Transverse colon (tissue), 3 donors: ENCODE results near the gene DYNLRB2.

Experiments
- POLR2A ChIP-seq: fragments of 450-650 bp; IDR thresholded peaks from one replicate; pipeline ENCODE4 v1.6.1; 2016; ENCODE audit warnings: antibody characterized with exemption, mild to moderate bottlenecking, moderate library complexity
- TF ChIP-seq, protein P1 (sequence below), 5 experiments: fragments of 200-600 bp in 3 of 5; fragments of 450-650 bp in 2 of 5; sonication (generic) in 3 of 5; IDR thresholded peaks; 1 replicate in 2 of 5; 2 replicates in 3 of 5; pipeline ENCODE4 v1.5.1; 2016 to 2017; ENCODE audit warnings: antibody characterized with exemption in 5 of 5, inconsistent platforms in 3 of 5, mild to moderate bottlenecking in 2 of 5, moderate library complexity in 1 of 5

DNA sequence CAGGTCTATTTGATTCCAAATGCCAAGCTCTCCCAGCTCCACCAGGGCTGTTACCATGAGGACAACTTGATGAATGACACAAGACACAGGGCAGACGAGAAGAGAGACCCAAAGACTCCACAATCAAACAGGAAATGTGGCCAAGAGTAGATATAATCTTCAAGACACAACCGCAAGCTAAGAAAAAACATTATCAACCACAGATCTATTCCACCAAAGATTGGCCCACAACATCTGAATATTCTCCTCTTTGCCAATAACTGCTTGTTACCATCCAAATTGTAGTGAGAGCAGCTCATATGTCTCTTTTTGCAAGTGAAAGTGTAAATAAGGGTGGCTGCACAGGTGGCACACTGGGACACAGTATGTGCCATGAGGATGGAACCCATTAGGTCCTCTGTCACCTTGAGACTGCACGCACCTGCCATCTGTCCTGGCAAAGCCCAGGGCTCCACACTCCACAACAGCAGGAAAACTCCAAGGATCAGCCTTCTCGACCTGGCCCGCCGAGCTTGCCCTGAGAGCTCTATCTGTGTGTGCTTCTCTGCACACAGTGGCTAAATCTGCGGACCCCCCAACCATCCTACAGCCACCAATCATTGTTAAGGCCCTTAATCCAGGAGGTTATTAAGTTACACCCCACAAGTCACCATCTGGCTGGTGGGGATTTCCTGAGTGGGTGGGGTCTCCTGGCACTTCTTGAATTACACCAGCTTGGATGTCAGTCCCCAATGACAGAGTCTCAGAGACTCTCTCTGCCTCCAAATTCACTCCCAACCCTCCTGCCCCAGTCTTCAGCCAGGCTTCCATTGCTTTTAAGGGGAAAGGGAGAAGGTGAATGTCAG is 50.5 kb downstream of the DYNLRB2 start:
- TF ChIP-seq, protein P1, sequence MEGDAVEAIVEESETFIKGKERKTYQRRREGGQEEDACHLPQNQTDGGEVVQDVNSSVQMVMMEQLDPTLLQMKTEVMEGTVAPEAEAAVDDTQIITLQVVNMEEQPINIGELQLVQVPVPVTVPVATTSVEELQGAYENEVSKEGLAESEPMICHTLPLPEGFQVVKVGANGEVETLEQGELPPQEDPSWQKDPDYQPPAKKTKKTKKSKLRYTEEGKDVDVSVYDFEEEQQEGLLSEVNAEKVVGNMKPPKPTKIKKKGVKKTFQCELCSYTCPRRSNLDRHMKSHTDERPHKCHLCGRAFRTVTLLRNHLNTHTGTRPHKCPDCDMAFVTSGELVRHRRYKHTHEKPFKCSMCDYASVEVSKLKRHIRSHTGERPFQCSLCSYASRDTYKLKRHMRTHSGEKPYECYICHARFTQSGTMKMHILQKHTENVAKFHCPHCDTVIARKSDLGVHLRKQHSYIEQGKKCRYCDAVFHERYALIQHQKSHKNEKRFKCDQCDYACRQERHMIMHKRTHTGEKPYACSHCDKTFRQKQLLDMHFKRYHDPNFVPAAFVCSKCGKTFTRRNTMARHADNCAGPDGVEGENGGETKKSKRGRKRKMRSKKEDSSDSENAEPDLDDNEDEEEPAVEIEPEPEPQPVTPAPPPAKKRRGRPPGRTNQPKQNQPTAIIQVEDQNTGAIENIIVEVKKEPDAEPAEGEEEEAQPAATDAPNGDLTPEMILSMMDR (IDR thresholded peaks at IDR 0.05), result no peak
- TF ChIP-seq POLR2A, result no peak
